ENCODE data around the gene HRH2. TPM values are rescaled to one million over a fixed set of nuclear protein-coding genes. Genes with fewer than 3 reads are reported as not detected.
A peak's percentile ranks its signal among the peaks of the same experiment; 100 is the strongest.

The HRH2 gene
- total RNA-seq, 1 donor from 2014 or later, result 1.7 TPM

DNA sequence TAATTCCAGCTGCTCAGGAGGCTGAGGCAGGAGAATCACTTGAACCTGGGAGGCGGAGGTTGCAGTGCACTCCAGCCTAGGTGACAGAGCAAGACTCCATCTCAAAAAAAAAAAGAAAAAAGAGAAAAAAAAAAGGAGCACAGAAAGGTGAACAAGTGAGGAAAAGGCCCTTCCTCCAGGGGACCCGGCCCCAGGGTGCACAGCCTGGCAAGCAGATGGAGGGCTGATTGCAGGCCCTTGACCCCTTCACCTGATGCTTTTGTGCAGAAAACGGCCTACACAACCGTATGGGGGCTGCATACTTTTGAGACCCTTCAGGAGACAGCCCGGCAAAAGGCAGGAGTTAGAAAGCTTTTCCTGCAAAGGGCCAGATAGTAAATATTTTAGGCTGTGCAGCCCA, 33.9 kb downstream of the HRH2 start:
- no peak for DNase-seq (ENCODE audit: low spot score)

DNA sequence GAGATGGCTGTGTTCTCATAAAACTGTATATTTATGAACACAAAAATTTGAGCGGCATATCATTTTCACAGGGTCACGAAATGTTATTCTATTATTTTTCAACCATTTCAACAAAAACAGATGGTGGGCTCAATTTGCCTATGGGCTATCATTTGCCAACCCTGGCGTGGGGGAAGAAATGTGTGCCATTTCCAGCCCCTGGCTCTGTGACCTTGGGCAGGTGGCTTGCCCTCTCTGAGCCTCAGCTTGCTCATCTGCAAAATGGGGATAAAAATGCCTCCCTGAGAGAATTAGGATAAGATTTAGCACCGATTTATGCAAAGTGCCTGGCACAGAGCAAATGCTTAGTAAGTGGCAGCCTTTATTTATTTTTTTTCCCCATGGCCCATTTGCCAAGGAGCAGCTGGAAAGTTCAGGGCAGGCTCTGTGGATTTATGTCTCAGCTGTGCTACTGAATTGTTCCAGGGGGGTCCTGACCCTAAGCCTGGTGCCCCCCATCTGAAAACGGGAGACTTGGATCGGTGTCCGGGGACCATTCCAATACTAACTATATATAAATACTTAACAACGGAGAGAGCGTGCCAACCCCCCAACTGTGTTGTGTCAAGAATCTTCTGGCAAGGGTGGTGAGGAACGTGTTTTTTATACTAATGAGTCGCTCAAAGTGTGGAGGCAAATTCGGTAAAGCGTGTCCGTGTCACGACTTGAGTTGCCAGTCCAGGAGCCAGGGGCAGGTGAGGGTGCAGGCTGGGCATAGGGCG, 34.5 kb downstream of the HRH2 start:
- DNase-seq (ENCODE audit: low spot score), result no peak

DNA sequence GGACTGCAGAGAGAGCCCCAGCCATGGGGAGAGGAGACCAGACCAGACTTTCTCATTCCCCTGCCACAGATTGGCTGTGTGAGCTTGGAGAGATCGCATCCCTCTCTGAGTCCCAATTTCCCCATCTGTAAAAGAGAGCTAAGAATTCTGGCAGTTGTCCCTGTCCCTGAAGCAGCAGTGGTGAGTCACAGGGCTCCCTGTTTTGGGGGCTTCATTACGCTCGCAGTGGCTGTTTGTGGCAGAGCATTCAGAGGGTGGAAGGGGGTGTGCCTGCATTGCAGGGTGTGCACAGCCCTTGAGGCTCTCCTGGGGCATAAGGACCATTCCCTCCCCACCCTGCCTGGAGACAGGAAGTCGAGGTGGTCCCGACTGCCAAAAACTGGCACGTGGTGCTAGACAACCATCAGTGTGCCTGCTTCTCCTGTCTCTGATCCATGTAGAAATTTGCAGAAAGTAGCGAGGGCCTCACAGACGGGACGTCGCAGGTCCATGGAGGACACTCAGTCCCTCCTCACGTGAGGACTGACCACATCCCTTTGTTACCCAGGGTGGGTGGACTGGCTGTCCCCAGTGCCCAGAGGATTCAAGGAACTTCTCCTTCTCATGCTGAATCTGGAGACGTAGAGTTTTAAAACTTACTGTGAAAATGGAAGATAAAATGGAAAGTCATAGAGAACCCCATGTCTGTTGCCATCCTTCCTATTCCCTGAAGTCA, 35.3 kb downstream of the HRH2 start:
- no peak for DNase-seq (ENCODE audit: low spot score)

DNA sequence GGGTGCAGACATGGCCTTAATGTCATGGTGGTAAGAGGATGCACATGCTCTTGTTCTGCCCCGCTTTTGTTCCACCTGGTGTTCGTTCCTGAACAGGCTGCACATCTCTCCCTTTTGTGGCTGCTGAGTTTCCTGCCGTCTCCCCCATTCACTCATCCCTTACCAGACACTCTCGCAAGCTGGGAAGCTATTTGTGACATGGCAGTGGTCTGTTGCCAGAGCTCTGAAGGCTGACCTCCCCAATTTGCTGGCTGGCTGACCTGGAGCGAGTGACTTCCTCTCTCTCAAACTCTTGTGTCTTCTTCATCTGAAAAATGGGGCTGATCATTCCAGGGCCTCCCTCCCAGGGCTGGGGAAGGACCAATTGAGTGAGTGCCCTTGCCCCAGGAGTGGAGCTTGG, 35.9 kb downstream of the HRH2 start:
- no peak for DNase-seq (ENCODE audit: low spot score)

DNA sequence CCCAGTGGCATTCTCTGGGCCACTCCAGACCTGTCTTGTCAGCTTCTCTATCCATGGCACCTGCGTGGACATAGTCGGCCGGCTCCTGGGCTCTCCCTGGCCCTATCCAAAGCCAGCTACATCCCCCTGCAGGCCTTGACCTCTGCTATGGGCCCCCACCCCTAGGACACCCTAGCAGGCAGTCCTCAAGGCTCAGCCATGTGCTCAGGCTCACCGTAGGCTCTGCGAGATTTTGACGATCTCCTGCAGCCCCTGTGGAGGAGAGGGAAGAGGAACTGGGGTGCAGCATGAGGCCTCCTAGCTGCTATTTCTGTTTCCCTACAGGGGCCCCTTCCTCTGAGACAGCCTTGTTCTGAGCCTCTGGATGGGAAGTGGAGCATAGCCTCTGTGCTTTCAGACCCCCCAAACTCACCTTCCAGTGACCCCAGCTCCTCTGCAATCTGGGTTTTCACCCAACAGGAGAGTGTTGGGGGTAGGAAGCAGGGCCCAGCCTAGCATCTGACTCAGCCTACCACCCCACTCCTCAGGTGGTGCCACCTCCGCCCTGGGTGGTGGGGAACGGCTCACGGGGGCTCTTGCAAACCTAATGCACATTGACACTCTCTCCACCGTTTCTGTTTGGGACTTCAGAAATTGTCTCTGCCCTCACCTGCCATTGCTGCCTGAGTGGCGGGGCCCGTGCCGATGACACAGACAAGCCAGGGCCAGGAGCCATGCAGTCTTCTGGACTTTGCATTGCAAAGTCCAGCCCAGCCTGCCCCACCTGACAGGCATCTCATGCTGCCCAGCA, 36.7 kb downstream of the HRH2 start:
- DNase-seq (ENCODE audit: low spot score), result peak; percentile 29

DNA sequence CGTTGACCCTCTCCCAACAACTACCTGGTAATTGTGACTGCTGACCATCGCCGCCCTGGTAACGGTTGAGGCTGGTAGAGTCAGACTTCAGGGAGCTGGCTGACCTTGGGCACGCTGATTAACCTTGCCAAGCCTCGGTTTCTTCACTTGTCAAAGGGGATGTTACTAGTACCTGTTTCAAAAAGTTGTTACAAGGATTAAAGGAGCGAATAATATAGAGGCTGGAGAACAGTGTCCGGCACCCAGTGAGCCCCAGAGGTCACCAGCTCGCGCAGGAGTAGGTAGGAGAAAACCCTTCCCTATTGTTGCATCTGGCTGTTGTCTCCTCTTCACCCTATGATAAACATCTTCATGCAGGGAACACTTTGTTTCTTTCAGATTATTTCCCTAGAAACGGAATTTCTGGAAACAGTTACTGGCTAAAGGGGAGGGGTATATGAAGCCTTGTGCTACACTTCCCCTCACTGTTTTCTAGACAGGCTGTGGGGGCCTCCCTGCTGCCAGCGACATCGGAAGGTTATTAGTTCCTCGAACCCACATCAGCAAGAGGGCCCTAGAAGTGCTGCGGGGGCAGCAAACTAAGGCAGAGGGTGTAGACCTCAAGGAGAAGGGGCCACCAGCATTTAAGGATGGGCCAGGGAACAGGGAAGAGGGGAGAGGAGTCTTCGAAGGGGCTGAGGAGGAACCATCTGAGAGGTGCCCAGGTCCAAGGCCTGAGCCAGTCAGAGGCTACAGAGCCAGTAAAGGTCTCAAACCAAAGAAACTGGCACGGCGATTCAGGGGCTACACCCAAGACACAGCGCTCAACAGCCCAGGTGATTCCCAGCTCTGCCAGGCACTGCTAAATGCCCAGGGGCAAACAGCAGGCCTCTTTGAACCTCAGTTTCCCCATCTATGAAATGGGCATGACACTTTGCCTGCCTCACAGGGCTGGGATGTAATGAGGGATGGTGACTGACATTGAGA, 37.6 kb downstream of the HRH2 start:
- DNase-seq (ENCODE audit: low spot score), result no peak

DNA sequence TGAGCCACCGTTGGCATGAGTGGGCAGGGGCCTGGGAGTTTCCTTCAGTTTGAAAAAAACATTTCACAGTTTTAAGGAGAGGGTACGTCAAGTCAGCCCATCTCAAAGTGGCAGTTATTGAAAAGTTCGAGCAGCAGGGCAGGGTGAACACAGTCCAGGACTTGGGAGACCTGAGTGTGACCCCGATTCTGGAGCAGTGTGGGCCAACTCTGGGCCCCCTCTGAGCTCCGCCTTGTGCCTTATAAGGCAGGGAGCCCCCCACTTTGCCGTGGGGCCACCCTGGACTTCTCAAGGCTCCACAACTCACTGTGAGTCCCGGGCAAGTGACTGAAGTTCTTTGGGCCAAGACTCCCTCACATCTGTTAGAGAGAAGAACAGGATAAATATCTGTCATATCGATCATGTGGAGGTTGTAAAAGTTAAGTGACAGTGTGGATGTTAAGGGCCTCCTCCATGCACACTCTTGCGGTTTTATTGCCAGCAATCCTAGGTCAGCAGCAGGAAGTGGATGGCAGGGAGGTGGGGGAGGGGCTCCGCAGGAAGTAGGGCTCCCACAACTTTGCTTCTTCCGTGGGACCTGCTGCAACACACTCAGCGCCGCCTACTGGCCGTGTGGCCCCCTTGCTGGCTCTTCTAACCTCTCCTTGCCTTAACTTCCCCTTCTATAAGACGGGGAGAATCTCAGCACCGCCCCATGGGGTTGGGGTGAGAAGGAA, 38.4 kb downstream of the HRH2 start:
- DNase-seq (ENCODE audit: low spot score), result peak; percentile 67

DNA sequence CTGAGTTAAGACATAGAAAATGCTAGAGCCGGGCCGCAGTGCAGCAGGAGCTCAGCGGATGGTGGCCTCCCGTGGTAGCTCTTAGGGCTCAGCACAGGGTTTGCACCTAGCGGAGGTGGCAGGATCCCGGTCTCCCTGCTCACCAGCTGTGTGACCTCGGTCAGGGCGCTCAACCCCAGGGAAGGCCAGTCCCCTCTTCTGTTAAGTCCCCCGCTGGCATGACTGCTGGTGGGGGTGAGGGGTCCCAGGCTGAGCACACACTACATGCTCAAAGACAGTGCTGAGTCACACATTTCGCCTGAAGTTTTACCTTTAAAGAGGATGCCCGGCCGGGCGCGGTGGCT, 39.0 kb downstream of the HRH2 start:
- no peak for DNase-seq (ENCODE audit: low spot score)

DNA sequence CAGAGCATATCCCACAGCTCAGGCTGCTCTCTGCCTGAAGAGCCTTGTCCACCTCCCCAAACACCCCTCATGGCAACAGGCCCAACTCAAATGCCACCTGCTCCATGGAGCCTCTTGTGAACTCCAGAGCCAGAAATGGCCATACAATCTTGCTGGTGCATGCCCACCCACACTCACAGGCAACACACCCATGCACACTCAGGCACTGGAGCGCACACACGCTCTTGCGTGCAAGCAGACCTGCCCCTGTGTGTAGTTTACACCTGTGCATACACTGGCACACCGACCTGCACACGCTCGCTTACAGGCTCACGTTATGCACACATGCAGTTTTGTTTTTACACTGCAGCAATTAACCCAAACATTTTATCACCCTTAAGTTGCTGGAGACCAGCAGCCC, 40.0 kb downstream of the HRH2 start:
- DNase-seq (ENCODE audit: low spot score), result no peak

DNA sequence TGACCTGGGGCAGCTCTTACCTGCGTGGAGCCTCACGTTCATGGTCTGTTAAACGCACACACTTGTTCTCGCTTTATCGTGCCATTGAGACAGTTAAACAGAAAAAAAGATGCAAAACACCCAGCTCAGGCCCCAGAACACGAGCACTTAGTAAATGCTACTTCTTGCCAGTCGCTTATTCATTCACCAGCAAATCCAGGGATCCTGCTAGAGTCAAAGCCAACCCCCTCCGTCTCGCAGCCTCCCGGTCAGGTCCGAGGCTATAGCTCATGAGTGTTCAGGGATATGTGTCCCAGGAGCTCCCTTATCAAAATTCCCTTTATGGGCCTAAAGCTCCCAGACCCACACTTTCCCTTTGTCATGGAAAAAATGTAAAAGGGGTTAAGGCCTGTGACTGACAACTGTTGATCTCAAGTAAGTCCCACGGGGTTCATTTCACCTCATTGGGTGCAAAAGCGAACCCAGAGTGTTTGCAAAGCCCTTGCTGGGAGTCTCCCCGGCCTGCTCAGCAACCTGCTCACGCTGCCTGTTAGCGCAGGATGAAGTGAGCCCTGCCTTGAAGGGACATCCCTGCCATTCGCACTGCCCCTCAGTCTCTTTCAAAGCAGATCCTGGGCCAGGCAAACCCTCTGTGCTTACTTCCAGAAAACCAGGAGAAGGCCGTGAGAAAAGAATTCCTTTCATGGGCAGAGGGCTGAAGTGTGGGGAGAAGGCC, 40.7 kb downstream of the HRH2 start:
- peak; percentile 52 for DNase-seq (ENCODE audit: low spot score)

DNA sequence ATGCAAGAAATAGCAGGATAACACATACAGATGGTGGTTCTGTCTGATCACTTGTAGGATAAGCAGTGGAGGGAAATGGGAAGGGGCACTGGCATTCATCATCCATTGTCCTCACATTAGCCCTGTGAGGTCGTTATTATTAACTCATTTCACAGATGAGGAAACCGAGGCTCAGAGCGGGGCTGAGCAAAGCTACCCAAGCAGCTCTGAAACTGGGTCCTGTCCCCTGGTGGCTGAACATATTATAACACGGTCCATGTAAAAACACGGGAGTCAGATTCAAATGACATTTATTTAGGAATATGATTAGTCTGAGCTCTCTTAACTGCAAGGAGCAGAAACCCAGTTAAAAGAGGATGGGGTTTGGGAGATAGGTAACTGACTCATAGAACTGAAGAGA, 43.1 kb downstream of the HRH2 start:
- no peak for DNase-seq (ENCODE audit: low spot score)

DNA sequence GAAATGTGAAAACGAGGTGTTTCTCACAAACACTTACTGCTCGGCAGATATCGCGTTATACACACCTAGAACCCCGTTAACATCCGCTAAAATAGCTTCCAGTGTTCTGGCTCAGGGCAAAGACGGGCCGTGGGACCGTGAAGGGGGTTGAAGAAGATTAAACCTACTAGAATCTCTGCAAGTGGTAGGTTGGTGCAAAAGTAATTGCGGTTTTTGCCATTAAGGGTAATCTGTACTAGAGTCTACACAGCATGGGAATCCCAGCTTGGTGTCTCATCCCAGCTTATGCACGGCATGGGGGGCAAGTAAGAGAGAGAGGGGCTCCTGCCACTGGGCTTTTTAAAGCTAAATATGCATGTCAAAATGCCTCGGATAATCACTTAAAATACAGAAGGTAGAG, 43.9 kb downstream of the HRH2 start:
- DNase-seq (ENCODE audit: low spot score), result no peak

DNA sequence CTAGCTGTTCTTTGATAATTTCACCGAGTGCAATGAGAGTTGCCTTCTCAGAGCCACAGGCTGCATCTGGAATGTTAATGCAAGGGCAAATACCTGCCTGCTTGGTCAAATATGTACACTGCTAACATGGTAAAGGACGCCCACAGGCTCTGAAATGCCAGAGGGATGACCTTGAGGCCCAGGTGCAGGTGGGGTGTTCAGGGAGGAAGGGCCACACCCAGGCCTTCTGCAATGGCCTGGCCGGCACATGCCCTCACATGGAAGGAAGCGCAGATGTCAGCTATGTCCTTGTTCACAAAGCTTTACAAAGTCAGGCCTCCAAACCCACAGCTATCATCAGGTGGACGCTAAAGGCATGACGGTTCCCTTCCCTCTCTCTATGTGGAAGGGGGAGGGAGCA, 48.6 kb downstream of the HRH2 start:
- no peak for DNase-seq (ENCODE audit: low spot score)

DNA sequence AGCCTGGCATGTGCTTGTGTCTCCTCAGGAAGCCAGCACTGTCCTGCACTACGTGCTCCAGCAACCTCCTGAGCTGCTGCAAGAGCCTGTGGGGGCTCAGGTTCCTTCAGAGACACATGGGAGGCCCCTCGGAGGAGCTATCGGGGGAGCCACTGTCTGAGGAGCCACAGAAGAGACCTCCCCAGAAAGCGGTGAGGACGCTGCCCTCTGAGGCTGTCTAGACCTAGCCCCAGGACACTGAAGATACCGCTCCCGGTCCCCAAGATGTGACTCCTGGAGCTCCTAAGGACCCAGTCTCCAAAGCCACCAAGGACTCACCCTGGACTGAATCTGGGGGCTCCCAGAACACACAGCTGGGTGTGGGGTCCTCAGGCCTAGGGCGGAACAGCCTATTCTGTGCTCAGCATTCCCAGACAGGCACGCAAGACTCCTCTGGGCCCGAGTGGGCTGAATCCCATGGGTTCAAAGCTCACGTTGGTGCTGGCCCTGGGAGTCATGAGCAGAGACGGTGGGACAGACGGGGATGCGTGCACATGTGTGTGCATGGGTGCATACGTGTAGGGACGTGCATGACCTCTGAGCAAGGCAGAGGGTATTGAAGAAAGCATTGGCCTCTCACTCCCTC, 50.0 kb downstream of the HRH2 start:
- DNase-seq (ENCODE audit: low spot score), result no peak

DNA sequence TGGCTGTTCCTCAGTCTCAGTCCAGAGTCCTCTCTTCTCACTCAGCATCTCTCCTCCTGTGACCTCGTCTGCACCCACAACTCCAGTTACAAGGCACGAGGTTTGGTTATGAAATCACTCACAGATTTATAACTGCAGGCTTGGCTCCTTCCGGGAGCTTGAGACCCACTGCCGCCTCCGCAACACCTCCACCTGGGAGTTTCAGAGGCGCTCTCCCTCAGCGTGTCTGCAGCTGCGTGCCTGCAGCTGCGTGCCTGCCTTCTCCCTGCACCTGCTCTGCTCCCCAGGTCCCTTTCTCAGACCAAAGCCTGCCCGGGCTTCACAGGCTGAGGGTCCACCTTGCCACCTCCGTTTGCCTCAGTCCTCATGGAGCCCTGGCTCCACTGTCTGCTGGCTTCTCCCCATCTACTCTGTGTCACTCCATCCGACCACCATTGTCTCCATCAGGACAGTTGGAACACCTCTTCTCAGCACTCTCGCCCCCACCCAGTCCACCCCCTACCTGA, 51.5 kb downstream of the HRH2 start:
- no peak for DNase-seq (ENCODE audit: low spot score)

DNA sequence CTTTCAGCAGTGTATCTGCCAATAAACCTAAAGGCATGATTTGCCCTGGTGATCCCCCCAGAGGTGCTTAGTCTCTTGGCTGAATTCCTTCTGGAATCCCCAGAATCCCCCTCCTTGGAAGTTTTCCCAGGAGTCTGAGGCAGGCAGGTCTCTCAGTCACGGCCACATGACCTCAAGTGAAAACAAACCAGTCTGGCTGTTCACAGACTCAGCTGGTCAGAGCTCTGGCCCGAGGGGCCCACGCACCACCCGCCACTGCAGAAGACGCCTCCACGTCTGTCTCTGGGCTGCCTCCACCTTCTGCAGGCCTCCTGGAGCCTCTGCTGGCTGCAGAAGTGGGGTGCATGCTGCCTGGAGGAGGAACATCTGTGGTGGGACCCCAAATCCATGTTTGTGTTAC, 52.5 kb downstream of the HRH2 start:
- DNase-seq (ENCODE audit: low spot score), result peak; percentile 62

DNA sequence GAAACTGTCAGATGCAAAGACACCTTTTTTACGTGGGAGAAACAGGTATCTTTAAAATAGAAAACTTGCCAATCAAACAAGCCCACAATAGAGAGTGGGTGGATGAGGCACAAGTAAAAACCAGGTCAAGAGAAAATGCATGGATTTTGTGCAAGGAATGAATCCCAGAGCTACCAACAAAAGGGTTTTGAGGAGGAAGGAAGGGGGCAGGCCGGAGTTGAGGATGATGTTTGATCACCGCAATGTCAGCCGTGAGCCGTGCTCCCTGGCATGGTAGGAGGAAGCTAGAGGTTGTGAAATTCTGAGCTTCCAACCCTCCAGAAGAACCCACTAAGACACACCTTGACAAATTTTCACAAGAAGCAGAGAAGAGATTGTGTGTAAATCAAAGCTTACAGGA, 53.2 kb downstream of the HRH2 start:
- no peak for DNase-seq (ENCODE audit: low spot score)

DNA sequence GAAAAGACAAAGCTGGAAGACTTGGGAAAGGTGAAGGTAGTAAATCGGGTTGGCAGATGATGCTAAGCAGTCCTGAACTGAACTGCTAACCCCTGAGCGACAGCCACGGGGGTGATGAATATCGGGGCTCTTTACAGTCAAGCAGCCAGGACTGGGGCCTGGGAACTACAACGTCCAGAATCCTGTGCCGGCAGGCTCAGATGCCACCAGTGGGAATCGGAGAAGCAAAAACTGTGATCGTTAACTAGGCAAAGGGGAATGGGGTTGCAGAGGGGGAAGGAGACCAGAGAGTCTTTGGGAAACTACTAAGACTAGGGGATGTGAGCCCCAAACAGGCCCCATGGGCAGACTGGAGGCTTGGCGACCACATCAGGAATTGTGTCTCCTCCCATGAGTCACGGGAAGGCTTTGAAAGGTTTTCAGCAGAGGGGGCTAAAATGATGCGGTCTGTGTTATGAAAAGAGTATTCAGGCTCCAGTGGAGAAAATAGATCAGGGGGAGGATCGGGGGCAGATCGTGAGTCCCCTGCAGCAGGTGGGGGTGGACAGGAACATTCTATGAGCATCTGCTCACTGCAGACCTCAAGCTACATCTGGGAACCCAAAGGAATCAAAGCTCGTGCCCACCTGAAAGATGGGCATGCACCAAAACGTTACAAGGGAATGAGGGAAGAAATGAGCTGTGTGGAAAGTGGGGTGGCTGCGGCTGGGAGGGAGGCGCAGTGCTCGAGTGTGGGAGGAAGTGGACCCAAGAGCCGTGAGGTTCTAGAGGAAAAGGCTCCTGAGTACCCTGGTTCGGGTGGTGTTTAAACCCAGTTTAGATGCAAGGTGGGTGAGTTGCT, 53.8 kb downstream of the HRH2 start:
- no peak for DNase-seq (ENCODE audit: low spot score)

DNA sequence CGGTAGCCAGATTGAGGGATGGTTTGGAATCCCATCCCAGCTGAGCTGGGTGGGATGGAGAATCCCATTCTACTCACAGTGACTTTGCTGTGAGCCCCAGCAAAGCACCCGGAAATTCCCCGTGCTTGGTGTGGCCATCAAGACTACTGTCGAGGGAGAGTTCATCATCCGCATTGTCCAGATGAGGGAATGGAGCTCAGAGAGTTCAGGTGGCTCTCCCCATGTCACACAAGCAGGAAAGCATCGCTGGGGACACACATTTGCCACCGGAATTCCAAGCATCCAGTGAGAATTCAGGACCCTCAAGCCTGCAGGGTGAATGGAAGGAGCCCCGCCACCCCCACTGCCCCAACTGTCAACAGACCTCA, 54.4 kb downstream of the HRH2 start:
- no peak for DNase-seq (ENCODE audit: low spot score)
